Tibial nerve (tissue), 4 donors: ENCODE results near the gene EPB41L4A. TPM values are rescaled to one million over a fixed set of nuclear protein-coding genes. Genes with fewer than 3 reads are reported as not detected.

Experiments
- DNase-seq, 2 donors: peaks; one replicate each; pipeline ENCODE4 v3.0.0-alpha.2; 2019; ENCODE audit warnings: low spot score in 2 of 2
- H3K27ac ChIP-seq, 4 donors: fragments of 200-600 bp; sonication (generic) in 3 of 4; one replicate each; pipeline ENCODE4 v1.5.1; 2017 to 2019; ENCODE audit warnings: mild to moderate bottlenecking in 1 of 4
- H3K27me3 ChIP-seq, 2 donors: fragments of 200-600 bp; sonication (generic) in 1 of 2; one replicate each; pipeline versions ENCODE4 v1.5.1 to v1.6.0; 2017 to 2019
- H3K36me3 ChIP-seq, 3 donors: fragments of 200-600 bp; sonication (generic); one replicate each; pipeline ENCODE4 v1.5.1; 2018 to 2019
- H3K4me1 ChIP-seq, 4 donors: fragments of 200-600 bp; sonication (generic) in 3 of 4; one replicate each; pipeline ENCODE4 v1.5.1; 2017 to 2019
- H3K4me3 ChIP-seq, 4 donors: fragments of 200-600 bp; sonication (generic) in 3 of 4; one replicate each; pipeline ENCODE4 v1.5.1; 2017 to 2019; ENCODE audit warnings: mild to moderate bottlenecking in 1 of 4, moderate library complexity in 1 of 4
- H3K9me3 ChIP-seq, 4 donors: fragments of 200-600 bp; sonication (generic) in 3 of 4; one replicate each; pipeline ENCODE4 v1.5.1; 2017 to 2019
- CTCF ChIP-seq, 5 experiments: fragments of 200-600 bp in 3 of 5; fragments of 450-650 bp in 2 of 5; sonication (generic) in 3 of 5; IDR thresholded peaks; one replicate each; pipeline ENCODE4 v1.5.1; 2016 to 2019; ENCODE audit warnings: antibody characterized with exemption in 5 of 5, mild to moderate bottlenecking in 3 of 5, moderate library complexity in 2 of 5
- EP300 ChIP-seq, 2 donors: sonication (generic); formaldehyde crosslinking; IDR thresholded peaks; one replicate each; pipeline ENCODE4 v1.6.1; 2017; ENCODE audit warnings: antibody characterized with exemption in 2 of 2, mild to moderate bottlenecking in 1 of 2
- POLR2A ChIP-seq, 2 donors: fragments of 450-650 bp; IDR thresholded peaks; one replicate each; pipeline ENCODE4 v1.6.1; 2017; ENCODE audit warnings: antibody characterized with exemption in 2 of 2, mild to moderate bottlenecking in 2 of 2, moderate library complexity in 2 of 2
- WGBS, 2 donors: methylation state at CpG; one replicate each; pipeline ENCODE4 v1.1.5; 2018; 5-methylcytosine and 5-hydroxymethylcytosine counted together
- total RNA-seq, 4 donors: library from RNA; depleted of rRNA; stranded (reverse); fragments of >200 nt; gene quantifications; one replicate each; pipeline ENCODE4 v1.1.0, GENCODE V29; 2016

The EPB41L4A gene
- total RNA-seq, 4 donors from 2014 or later, result 10.6 to 38.1 (median 14.4) TPM

- no peaks in the 10 kb centered on the region for H3K9me3 ChIP-seq
- H3K4me1 ChIP-seq, result peaks cover 0 to 3% (median 0%) of the 10 kb centered on the region in 4 donors
- TF ChIP-seq EP300 (IDR thresholded peaks at IDR 0.05) (no peak), CTCF (IDR thresholded peaks at IDR 0.05) (no peak), POLR2A (IDR thresholded peaks at IDR 0.05) (no peak)
- H3K27ac ChIP-seq, result no peak overlapping the region
- H3K4me3 ChIP-seq, result no peak overlapping the region
- WGBS, 2 donors, result 72 to 82% methylated on average over 5 of the region's 5 CpGs
- DNase-seq, result no peak
- H3K36me3 ChIP-seq, result no peaks in the 10 kb centered on the region
- H3K27me3 ChIP-seq, result no peaks in the 10 kb centered on the region
These were observed 63.9 kb downstream of the EPB41L4A start for GRCh38 chr5:112355058-112355685.

- H3K4me3 ChIP-seq, result no peak overlapping the region
- peaks cover 0 to 3% (median 0%) of the 10 kb centered on the region in 4 donors for H3K4me1 ChIP-seq
- H3K9me3 ChIP-seq, result no peaks in the 10 kb centered on the region
- no peaks in the 10 kb centered on the region for H3K36me3 ChIP-seq
- WGBS, 2 donors, result 83 to 90% methylated on average over 2 of the region's 3 CpGs
- H3K27me3 ChIP-seq, result no peaks in the 10 kb centered on the region
- DNase-seq, result no peak
- H3K27ac ChIP-seq, result no peak overlapping the region
- no peak for TF ChIP-seq CTCF (IDR thresholded peaks at IDR 0.05)
- no peak for TF ChIP-seq EP300 (IDR thresholded peaks at IDR 0.05)
- TF ChIP-seq POLR2A (IDR thresholded peaks at IDR 0.05), result no peak
These were observed 65.4 kb downstream of the EPB41L4A start for GRCh38 chr5:112353678-112354077.

GRCh38 chr5:112351225-112351624, 67.9 kb downstream of the EPB41L4A start:
- Histone ChIP-seq H3K27ac (no peak overlapping the region), H3K9me3 (no peaks in the 10 kb centered on the region), H3K4me1 (peaks cover 0 to 3% (median 0%) of the 10 kb centered on the region in 4 donors), H3K36me3 (no peaks in the 10 kb centered on the region), H3K4me3 (no peak overlapping the region), H3K27me3 (no peaks in the 10 kb centered on the region)
- DNase-seq, result no peak
- TF ChIP-seq EP300 (IDR thresholded peaks at IDR 0.05) (no peak), CTCF (IDR thresholded peaks at IDR 0.05) (no peak), POLR2A (IDR thresholded peaks at IDR 0.05) (no peak)
- 81 to 86% methylated on average over 3 of the region's 3 CpGs for WGBS, 2 donors

- Histone ChIP-seq H3K36me3 (no peaks in the 10 kb centered on the region), H3K27me3 (no peaks in the 10 kb centered on the region), H3K9me3 (no peaks in the 10 kb centered on the region), H3K27ac (no peak overlapping the region), H3K4me3 (no peak overlapping the region), H3K4me1 (peaks cover 0 to under 1% (median 0%) of the 10 kb centered on the region in 4 donors)
- WGBS, 2 donors, result 90 to 92% methylated on average over 2 of the region's 2 CpGs
- TF ChIP-seq CTCF (IDR thresholded peaks at IDR 0.05) (no peak), EP300 (IDR thresholded peaks at IDR 0.05) (no peak), POLR2A (IDR thresholded peaks at IDR 0.05) (no peak)
- DNase-seq, result no peak
These were observed 68.5 kb downstream of the EPB41L4A start for GRCh38 chr5:112350626-112351025.

GRCh38 chr5:112349371-112349770, 69.7 kb downstream of the EPB41L4A start:
- Histone ChIP-seq H3K36me3 (no peaks in the 10 kb centered on the region), H3K27ac (no peak overlapping the region), H3K27me3 (no peaks in the 10 kb centered on the region), H3K4me1 (no peaks in the 10 kb centered on the region), H3K9me3 (no peaks in the 10 kb centered on the region), H3K4me3 (no peak overlapping the region)
- DNase-seq, result no peak
- 75 to 81% methylated on average over 3 of the region's 3 CpGs for WGBS, 2 donors
- TF ChIP-seq CTCF (IDR thresholded peaks at IDR 0.05) (no peak), POLR2A (IDR thresholded peaks at IDR 0.05) (no peak), EP300 (IDR thresholded peaks at IDR 0.05) (no peak)
